D721Med (cell line): ENCODE measurements around the gene CUX1.

ENCODE experiments used
- DNase-seq: peaks from one replicate; pipeline ENCODE4 v3.0.0; 2011; ENCODE audit warnings: low spot score; ENCODE audit not compliant: insufficient read length
- FAIRE-seq: peaks from 2 replicates; lab custom pipeline; 2011; peaks lifted over from hg19 to GRCh38; lab: Jason Lieb, UNC
- TF ChIP-seq, protein P1 (sequence below): IDR thresholded peaks from 2 replicates; pipeline ENCODE4 v1.5.1; 2012; ENCODE audit warnings: mild to moderate bottlenecking, control low read depth; ENCODE audit not compliant: insufficient read depth; ENCODE audit errors: missing control alignments

Gene CUX1

DNA sequence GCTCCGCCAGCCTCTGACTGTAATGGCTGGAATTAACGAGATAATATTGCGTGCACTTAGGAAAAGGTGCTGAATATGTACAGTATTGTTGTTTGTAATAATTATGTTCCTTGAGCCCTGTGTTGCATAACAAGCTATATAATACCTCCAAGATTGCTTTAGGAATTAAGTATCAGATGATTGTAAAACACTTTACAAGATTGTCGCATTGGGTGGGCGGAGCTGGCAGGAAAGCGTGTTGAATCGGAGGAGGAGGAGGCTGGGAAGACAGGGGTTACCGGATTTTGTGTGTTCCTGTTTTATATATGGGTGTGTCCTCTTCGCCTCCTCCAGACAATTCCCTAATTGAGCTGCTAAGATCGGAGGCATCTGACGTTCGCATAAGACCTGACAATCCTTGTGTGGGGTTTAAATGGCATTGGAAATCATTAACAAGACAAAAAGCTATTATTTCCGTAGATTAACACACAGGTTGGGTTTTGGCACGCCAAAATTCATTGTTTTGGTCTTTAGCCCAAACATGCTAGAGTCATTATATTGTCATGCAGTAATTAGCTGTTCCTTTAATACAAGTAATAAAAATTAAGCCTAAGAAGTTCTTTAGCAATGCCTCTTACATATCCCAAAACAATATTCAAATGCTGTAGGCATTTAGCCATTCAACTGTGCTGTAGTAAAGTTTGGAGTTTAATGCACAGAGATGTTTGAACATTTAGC lies 276.3 kb downstream of the CUX1 start:
- FAIRE-seq (no peak), DNase-seq (no peak)
- TF ChIP-seq, protein P1, sequence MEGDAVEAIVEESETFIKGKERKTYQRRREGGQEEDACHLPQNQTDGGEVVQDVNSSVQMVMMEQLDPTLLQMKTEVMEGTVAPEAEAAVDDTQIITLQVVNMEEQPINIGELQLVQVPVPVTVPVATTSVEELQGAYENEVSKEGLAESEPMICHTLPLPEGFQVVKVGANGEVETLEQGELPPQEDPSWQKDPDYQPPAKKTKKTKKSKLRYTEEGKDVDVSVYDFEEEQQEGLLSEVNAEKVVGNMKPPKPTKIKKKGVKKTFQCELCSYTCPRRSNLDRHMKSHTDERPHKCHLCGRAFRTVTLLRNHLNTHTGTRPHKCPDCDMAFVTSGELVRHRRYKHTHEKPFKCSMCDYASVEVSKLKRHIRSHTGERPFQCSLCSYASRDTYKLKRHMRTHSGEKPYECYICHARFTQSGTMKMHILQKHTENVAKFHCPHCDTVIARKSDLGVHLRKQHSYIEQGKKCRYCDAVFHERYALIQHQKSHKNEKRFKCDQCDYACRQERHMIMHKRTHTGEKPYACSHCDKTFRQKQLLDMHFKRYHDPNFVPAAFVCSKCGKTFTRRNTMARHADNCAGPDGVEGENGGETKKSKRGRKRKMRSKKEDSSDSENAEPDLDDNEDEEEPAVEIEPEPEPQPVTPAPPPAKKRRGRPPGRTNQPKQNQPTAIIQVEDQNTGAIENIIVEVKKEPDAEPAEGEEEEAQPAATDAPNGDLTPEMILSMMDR, result no peak

DNA sequence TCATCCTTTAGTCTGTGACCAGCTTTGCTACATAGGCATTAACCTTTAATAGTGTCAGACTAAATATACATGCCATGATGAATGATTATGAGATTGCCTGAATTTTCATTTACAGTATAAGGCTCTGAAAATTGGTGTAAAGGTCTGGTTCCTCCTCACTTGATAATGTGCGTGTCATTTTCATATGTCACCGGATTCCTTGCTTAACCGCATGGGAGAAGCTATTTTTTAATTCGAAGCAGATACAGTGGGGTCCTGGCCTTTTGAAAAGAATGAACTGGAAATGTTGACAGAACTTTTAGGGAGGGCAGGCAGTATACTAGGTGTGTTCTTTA lies 276.9 kb downstream of the CUX1 start:
- FAIRE-seq (no peak), DNase-seq (no peak)
- TF ChIP-seq, protein P1, result no peak

DNA sequence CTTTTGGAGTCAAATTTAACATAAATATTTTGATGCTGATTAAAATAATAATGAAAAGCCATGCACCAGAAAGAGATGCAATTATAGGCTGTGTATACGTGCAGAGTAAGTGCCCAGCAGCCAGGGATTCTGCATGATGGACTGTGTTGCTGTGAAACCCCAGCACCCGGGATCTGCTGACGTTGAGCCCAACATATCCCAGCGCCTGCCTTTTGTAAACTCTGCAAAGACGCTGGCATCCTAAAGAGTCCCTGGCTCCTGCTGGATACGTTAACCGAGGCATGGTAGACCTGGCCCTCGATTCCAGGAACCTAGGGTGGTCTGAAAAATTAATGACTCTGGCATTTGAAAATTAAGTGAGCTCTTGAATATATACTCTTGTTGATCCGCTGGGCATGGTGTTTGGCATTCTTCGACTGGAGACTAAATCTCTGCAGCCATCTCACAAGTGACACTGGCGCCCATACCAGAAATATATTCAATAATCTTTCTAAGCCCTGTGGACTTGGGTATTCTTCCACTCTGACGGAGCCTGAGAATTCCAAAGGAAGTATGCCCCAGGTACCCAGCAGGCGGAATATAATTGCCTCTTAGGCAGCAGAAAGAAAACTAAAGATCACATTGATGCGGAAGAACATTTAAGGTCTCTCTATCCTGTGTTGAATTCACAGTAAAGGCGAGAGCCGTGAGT lies 278.0 kb downstream of the CUX1 start:
- TF ChIP-seq, protein P1, result no peak
- no peak for DNase-seq
- no peak for FAIRE-seq

DNA sequence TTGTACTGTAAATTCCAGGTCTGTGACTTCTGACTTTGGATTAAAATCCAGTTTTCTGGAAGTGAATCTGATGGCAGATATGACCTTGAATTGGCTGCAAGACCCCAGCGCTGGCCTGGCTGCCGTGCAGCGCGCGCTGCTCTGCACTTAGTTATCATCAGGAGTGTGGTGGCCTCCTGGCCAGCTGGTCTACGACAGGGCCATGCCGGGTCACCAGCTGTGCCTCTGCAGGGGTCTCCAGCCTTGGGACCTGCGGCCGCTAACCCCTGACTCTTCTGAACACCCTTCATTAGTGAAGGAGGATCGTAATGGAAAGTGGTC lies 278.5 kb downstream of the CUX1 start:
- TF ChIP-seq, protein P1, result no peak
- no peak for FAIRE-seq
- DNase-seq, result no peak

DNA sequence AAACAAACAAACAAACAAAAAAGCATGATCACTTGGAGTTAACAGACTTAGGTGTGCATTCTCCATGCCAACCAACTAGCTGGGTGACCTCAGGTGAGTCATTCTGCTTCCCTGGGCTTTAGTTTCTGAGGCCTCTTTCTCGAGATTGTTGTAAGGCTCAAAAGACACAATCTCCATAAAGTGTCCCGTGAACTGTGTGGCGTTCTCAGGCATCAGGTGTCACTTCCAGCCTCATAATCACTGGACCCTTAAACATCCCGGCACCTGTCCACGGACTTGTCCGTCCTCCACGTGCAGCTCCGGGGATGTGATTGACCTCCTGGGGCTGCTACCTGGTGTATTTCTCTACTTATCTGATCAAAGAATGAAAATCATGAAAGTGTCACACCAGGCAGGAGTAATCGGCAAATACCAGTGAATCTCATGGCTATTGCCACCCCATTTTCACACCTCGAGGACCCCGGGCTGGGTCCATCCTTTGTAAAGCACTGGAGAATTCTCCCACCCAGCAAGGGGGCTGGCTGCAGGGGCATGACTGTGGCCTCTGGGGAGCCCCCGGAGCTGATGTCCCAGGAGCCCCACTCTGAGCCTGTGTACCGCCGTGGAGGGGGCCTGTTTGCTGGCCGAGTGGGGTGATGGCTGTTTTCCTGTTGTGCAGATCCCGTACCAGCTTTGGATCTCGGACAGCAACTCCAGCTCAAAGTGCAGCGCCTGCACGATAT lies 279.4 kb downstream of the CUX1 start:
- no peak for FAIRE-seq
- DNase-seq, result no peak
- TF ChIP-seq, protein P1, result no peak

DNA sequence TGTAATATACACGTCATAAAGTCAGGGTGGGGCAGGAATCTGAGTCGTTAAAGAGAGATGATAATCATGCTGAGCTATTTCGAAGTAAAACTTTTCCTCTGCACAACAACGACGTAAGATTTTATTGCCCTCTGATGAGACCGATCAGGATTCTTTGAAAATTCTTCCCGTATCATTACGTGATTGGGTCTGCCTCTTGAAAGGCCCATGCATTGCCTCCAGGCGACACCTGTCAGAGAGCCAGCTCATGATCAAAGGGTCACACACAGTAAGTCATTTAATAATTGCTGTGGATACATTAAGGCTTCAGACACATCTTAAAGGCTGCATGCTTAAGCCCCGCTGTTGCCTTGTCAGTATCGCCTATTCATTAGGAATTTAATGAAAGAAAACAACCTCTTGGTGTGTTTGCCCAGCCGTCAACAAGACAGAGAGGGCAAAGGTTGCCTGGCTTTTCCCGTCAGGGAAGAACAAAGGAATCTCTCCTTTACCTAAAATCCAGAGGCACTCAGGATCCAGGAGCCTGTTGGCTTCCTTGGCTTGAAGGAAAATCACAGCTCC lies 280.3 kb downstream of the CUX1 start:
- TF ChIP-seq, protein P1, result no peak
- DNase-seq (no peak), FAIRE-seq (no peak)
